HepG2 (cell line): Measurements from ENCODE around the gene SLC25A10. TPM values are rescaled to one million over a fixed set of nuclear protein-coding genes. Genes with fewer than 3 reads are reported as not detected.

Experiments used
- ELF1 ChIP-seq: sonication (generic); formaldehyde crosslinking; IDR thresholded peaks from 2 replicates; pipeline ENCODE4 v1.4.0; 2020; ENCODE audit warnings: missing genetic modification reagents
- FIP1L1 ChIP-seq: fragments of 200-400 bp; formaldehyde crosslinking; IDR thresholded peaks from 2 replicates; pipeline ENCODE4 v1.6.1; 2018; ENCODE audit warnings: low read depth, mild to moderate bottlenecking, low read length, moderate library complexity, borderline replicate concordance; ENCODE audit not compliant: insufficient read depth
- HNRNPH1 ChIP-seq: fragments of 200-400 bp; formaldehyde crosslinking; optimal IDR thresholded peaks from 2 replicates; pipeline ENCODE3; 2017; ENCODE audit warnings: mild to moderate bottlenecking, low read depth, low read length
- IRF2 ChIP-seq: IDR thresholded peaks from 2 replicates; pipeline ENCODE4 v1.6.1; 2018; ENCODE audit warnings: missing genetic modification reagents, missing compliant biosample characterization
- KDM5B ChIP-seq: sonication (generic); formaldehyde crosslinking; IDR thresholded peaks from 2 replicates; pipeline ENCODE4 v1.4.0; 2020; ENCODE audit warnings: missing genetic modification reagents, mild to moderate bottlenecking, borderline replicate concordance
- MED1 ChIP-seq: sonication (generic); formaldehyde crosslinking; IDR thresholded peaks from 2 replicates; pipeline ENCODE4 v1.4.0; 2020; ENCODE audit warnings: missing genetic modification reagents
- PCBP1 ChIP-seq: fragments of 200-400 bp; formaldehyde crosslinking; IDR thresholded peaks from 2 replicates; pipeline ENCODE4 v1.6.1; 2017; ENCODE audit warnings: mild to moderate bottlenecking, low read depth, low read length, borderline replicate concordance
- PHF21A ChIP-seq: sonication (generic); formaldehyde crosslinking; IDR thresholded peaks from 2 replicates; pipeline ENCODE4 v1.5.0; 2020; ENCODE audit warnings: mild to moderate bottlenecking, missing genetic modification reagents
- SALL2 ChIP-seq: sonication (generic); formaldehyde crosslinking; IDR thresholded peaks from 2 replicates; pipeline ENCODE4 v1.8.1; 2023; ENCODE audit warnings: mild to moderate bottlenecking, missing genetic modification reagents, inconsistent platforms
- SP140L ChIP-seq: sonication (generic); formaldehyde crosslinking; IDR thresholded peaks from 2 replicates; pipeline ENCODE4 v1.4.0; 2020; ENCODE audit warnings: missing genetic modification reagents, borderline replicate concordance
- TAF15 ChIP-seq: fragments of 200-400 bp; formaldehyde crosslinking; IDR thresholded peaks from one replicate; pipeline ENCODE4 v1.6.1; 2018; ENCODE audit warnings: mild to moderate bottlenecking, low read depth, low read length; ENCODE audit not compliant: poor library complexity, severe bottlenecking
- TEAD2 ChIP-seq: sonication (generic); formaldehyde crosslinking; IDR thresholded peaks from 2 replicates; pipeline ENCODE4 v1.9.0; 2021; ENCODE audit warnings: missing genetic modification reagents
- XRCC5 ChIP-seq: fragments of 200-400 bp; formaldehyde crosslinking; optimal IDR thresholded peaks from 2 replicates; pipeline ENCODE3; 2017; ENCODE audit warnings: mild to moderate bottlenecking, low read length
- ZNF235 ChIP-seq: sonication (generic); formaldehyde crosslinking; IDR thresholded peaks from 2 replicates; pipeline ENCODE4 v1.8.1; 2023; ENCODE audit warnings: mild to moderate bottlenecking, missing genetic modification reagents, borderline replicate concordance
- ZNF33B ChIP-seq: sonication (generic); formaldehyde crosslinking; IDR thresholded peaks from 2 replicates; pipeline ENCODE4 v1.5.1; 2020; ENCODE audit warnings: mild to moderate bottlenecking, missing genetic modification reagents
- ZNF549 ChIP-seq: sonication (generic); formaldehyde crosslinking; IDR thresholded peaks from 2 replicates; pipeline ENCODE4 v1.5.0; 2020; ENCODE audit warnings: missing genetic modification reagents
- ZSCAN20 ChIP-seq: sonication (generic); formaldehyde crosslinking; IDR thresholded peaks from 2 replicates; pipeline ENCODE4 v1.4.0; 2020; ENCODE audit warnings: missing genetic modification reagents, mild to moderate bottlenecking, borderline replicate concordance
- polyA plus RNA-seq, 8 experiments: library from polyadenylated mRNA; depleted of rRNA in 3 of 8; stranded (reverse) in 7 of 8; unstranded in 1 of 8; fragments of >200 nt; fragmentation: Illumina TruSeq in 4 of 8; extraction: Trizol in 4 of 8; gene quantifications; 2 replicates each; pipeline versions ENCODE4 v1.2.1 to v1.2.3, GENCODE V29; 2011 to 2016; ENCODE audit warnings: low read depth in 4 of 8, missing spikeins in 1 of 8, mixed read lengths in 1 of 8; ENCODE audit not compliant: insufficient read depth in 1 of 8
- total RNA-seq, 5 experiments: library from RNA; depleted of rRNA; stranded (reverse); fragments of >200 nt; fragmentation: Illumina TruSeq; extraction: Trizol; gene quantifications; 2 replicates each; pipeline ENCODE4 v1.2.3, GENCODE V29; 2016; ENCODE audit warnings: low read depth in 1 of 5
- TF ChIP-seq, protein P1 (sequence below): sonication (generic); formaldehyde crosslinking; IDR thresholded peaks from 2 replicates; pipeline ENCODE4 v1.5.0; 2020; ENCODE audit warnings: missing genetic modification reagents
- TF ChIP-seq, protein P2 (sequence below): sonication (generic); formaldehyde crosslinking; IDR thresholded peaks from 2 replicates; pipeline ENCODE4 v1.4.0; 2020; ENCODE audit warnings: missing genetic modification reagents
- TF ChIP-seq, protein P3 (sequence below): sonication (generic); formaldehyde crosslinking; IDR thresholded peaks from 2 replicates; pipeline ENCODE4 v1.5.1; 2020; ENCODE audit warnings: missing genetic modification reagents, mild to moderate bottlenecking, borderline replicate concordance
- TF ChIP-seq, protein P4 (sequence below): sonication (generic); formaldehyde crosslinking; conservative IDR thresholded peaks from 2 replicates; pipeline ENCODE4 v1.8.1; 2023; ENCODE audit warnings: missing genetic modification reagents
- TF ChIP-seq, protein P5 (sequence below), 2 experiments: fragments of 450-650 bp in 1 of 2; sonication (generic) in 1 of 2; formaldehyde crosslinking; IDR thresholded peaks; 2 replicates each; pipeline versions ENCODE4 v1.5.0 to v1.8.0; 2020 to 2022; ENCODE audit warnings: mild to moderate bottlenecking in 1 of 2, missing genetic modification reagents in 1 of 2

Gene SLC25A10
- total and polyA plus RNA-seq, 2 of the 13 experiments (the other 11 are each of a cell fraction or from before 2014, with no cell fraction given) = 46.5 to 140 TPM

DNA sequence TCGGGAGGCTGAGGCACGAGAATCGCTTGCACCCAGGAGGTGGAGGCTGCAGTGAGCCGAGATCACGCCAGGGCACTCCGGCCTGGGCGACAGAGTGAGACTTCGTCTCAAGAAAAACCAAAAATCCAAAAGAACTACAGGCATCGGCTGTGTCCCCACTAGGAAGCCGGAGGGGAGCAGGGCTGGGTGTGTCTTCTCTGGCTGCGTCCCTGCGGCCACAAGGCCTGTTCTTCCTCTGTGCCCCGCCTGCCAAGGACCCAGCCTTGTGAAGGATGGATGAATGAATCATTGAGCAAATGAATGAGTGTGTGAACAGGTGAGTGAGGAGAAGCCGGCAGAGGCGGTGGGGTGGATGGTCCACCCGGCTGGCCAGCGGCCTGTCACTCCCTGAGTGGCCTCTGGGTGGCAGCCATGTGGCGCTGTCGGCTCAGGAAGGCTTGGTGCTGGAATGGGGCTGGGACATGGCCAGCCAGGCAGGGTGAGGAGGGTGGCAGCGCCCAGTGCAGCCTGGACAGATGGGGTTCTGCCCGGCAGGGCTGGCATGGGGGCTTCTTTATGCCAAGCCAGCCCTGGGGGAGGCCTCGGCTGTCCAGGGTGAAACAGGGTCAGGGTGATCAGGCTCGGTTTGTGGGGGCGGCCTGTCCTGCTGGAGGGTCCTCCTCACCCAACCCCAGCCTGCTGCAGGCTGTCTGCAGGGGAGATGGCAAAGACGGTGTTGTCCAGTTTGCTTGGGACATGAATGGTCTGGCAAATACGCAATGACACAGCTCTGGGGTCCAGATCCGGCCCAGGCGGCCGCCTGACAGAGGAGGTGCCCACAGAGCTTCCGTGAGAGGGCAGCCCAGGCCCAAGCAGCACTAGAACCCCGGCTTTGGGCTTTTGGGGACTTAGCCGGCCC, 21.7 kb downstream of the SLC25A10 start (continued):
- TF ChIP-seq, protein P1, sequence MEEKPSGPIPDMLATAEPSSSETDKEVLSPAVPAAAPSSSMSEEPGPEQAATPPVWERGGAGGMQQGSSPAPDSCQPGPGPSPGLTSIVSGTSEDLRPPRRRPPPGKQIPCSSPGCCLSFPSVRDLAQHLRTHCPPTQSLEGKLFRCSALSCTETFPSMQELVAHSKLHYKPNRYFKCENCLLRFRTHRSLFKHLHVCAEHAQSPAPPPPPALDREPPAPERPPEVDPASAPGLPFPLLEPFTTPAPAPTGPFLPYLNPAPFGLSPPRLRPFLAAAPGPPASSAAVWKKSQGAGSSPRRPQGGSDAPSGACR (CRISPR knock-in tag) = peak; percentile 46; the same call in 1 of the 2 replicates
- TF ChIP-seq ZNF235 (CRISPR knock-in tag) (0 out of 2 replicates have a peak, but pooled peaks have one; percentile 21), TAF15 (peak; percentile 75), IRF2 (CRISPR knock-in tag) (no peak), ELF1 (CRISPR knock-in tag) (peak; percentile 20; the same call in 1 of the 2 replicates), PCBP1 (peak; percentile 45; the same call in 1 of the 2 replicates), MED1 (CRISPR knock-in tag) (peak; percentile 33; the same call in 1 of the 2 replicates), HNRNPH1 (no peak), ZNF33B (no peak), ZNF549 (no peak), TEAD2 (CRISPR knock-in tag) (no peak), PHF21A (CRISPR knock-in tag) (no peak), SALL2 (CRISPR knock-in tag) (peak; percentile 69; the same call in 1 of the 2 replicates), FIP1L1 (no peak), KDM5B (CRISPR knock-in tag) (peak; percentile 30; the same call in 1 of the 2 replicates), ZSCAN20 (no peak), XRCC5 (peak; percentile 96), SP140L (no peak)
- TF ChIP-seq, protein P2, sequence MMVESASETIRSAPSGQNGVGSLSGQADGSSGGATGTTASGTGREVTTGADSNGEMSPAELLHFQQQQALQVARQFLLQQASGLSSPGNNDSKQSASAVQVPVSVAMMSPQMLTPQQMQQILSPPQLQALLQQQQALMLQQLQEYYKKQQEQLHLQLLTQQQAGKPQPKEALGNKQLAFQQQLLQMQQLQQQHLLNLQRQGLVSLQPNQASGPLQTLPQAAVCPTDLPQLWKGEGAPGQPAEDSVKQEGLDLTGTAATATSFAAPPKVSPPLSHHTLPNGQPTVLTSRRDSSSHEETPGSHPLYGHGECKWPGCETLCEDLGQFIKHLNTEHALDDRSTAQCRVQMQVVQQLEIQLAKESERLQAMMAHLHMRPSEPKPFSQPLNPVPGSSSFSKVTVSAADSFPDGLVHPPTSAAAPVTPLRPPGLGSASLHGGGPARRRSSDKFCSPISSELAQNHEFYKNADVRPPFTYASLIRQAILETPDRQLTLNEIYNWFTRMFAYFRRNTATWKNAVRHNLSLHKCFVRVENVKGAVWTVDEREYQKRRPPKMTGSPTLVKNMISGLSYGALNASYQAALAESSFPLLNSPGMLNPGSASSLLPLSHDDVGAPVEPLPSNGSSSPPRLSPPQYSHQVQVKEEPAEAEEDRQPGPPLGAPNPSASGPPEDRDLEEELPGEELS = 0 out of 2 replicates have a peak, but pooled peaks have one; percentile 16
- TF ChIP-seq, protein P3, sequence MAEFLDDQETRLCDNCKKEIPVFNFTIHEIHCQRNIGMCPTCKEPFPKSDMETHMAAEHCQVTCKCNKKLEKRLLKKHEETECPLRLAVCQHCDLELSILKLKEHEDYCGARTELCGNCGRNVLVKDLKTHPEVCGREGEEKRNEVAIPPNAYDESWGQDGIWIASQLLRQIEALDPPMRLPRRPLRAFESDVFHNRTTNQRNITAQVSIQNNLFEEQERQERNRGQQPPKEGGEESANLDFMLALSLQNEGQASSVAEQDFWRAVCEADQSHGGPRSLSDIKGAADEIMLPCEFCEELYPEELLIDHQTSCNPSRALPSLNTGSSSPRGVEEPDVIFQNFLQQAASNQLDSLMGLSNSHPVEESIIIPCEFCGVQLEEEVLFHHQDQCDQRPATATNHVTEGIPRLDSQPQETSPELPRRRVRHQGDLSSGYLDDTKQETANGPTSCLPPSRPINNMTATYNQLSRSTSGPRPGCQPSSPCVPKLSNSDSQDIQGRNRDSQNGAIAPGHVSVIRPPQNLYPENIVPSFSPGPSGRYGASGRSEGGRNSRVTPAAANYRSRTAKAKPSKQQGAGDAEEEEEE = no peak
- TF ChIP-seq, protein P4, sequence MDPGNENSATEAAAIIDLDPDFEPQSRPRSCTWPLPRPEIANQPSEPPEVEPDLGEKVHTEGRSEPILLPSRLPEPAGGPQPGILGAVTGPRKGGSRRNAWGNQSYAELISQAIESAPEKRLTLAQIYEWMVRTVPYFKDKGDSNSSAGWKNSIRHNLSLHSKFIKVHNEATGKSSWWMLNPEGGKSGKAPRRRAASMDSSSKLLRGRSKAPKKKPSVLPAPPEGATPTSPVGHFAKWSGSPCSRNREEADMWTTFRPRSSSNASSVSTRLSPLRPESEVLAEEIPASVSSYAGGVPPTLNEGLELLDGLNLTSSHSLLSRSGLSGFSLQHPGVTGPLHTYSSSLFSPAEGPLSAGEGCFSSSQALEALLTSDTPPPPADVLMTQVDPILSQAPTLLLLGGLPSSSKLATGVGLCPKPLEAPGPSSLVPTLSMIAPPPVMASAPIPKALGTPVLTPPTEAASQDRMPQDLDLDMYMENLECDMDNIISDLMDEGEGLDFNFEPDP = no peak
- TF ChIP-seq, protein P5, sequence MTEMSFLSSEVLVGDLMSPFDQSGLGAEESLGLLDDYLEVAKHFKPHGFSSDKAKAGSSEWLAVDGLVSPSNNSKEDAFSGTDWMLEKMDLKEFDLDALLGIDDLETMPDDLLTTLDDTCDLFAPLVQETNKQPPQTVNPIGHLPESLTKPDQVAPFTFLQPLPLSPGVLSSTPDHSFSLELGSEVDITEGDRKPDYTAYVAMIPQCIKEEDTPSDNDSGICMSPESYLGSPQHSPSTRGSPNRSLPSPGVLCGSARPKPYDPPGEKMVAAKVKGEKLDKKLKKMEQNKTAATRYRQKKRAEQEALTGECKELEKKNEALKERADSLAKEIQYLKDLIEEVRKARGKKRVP (CRISPR knock-in tag; IDR thresholded peaks at IDR 0.05) = no peak
